Measurements from ENCODE around the gene CACNG3. TPM values are rescaled to one million over a fixed set of nuclear protein-coding genes. Genes with fewer than 3 reads are reported as not detected.

The CACNG3 gene
- total and polyA plus RNA-seq, 2 of the 13 experiments (the other 11 are each of a cell fraction or from before 2014, with no cell fraction given), result not detected

DNA sequence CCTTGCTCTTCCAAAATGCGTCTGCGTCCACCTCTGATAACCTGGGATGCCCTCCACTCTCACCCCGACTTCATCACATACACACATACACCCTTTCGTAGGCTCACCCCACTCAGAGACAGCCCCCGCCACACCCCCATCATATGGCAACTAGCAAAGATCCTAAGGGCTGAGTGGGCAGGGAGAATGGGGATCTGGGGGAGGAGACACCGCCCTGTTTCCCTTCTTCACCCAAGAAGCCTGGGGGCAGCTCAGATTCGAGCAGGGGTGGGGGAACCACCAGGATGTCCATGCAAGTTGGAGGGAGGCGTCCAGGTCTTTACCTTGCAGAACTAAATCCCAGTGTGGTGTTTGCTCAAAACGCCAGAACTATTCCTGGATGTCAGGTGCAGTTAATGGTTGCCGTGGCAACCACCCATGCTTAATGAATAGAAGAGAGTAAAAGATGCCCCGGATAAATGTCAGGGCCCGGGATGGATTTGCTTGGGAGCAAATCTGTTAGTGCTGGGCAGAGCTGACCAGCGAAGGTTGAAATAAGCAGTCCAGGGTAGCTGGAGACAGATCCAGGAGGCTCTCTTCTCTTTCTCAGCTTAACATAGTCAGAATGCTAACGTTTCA is 72.8 kb downstream of the CACNG3 start (continued):
- no peak for TF ChIP-seq ZBTB21 (CRISPR knock-in tag; IDR thresholded peaks at IDR 0.05)
- no peak for TF ChIP-seq RAD51 (IDR thresholded peaks at IDR 0.05; ENCODE audit: borderline replicate concordance)
- no peak for TF ChIP-seq ZBTB8A (CRISPR knock-in tag; IDR thresholded peaks at IDR 0.05; ENCODE audit: borderline replicate concordance, low read depth)
- TF ChIP-seq, protein P1, sequence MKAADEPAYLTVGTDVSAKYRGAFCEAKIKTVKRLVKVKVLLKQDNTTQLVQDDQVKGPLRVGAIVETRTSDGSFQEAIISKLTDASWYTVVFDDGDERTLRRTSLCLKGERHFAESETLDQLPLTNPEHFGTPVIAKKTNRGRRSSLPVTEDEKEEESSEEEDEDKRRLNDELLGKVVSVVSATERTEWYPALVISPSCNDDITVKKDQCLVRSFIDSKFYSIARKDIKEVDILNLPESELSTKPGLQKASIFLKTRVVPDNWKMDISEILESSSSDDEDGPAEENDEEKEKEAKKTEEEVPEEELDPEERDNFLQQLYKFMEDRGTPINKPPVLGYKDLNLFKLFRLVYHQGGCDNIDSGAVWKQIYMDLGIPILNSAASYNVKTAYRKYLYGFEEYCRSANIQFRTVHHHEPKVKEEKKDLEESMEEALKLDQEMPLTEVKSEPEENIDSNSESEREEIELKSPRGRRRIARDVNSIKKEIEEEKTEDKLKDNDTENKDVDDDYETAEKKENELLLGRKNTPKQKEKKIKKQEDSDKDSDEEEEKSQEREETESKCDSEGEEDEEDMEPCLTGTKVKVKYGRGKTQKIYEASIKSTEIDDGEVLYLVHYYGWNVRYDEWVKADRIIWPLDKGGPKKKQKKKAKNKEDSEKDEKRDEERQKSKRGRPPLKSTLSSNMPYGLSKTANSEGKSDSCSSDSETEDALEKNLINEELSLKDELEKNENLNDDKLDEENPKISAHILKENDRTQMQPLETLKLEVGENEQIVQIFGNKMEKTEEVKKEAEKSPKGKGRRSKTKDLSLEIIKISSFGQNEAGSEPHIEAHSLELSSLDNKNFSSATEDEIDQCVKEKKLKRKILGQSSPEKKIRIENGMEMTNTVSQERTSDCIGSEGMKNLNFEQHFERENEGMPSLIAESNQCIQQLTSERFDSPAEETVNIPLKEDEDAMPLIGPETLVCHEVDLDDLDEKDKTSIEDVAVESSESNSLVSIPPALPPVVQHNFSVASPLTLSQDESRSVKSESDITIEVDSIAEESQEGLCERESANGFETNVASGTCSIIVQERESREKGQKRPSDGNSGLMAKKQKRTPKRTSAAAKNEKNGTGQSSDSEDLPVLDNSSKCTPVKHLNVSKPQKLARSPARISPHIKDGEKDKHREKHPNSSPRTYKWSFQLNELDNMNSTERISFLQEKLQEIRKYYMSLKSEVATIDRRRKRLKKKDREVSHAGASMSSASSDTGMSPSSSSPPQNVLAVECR (CRISPR knock-in tag; IDR thresholded peaks at IDR 0.05; ENCODE audit: borderline replicate concordance), result no peak
- TF ChIP-seq ZNF749 (CRISPR knock-in tag; IDR thresholded peaks at IDR 0.05; ENCODE audit: borderline replicate concordance), result no peak
- no peak for TF ChIP-seq NFYB (CRISPR knock-in tag; IDR thresholded peaks at IDR 0.05)
- TF ChIP-seq, protein P2, sequence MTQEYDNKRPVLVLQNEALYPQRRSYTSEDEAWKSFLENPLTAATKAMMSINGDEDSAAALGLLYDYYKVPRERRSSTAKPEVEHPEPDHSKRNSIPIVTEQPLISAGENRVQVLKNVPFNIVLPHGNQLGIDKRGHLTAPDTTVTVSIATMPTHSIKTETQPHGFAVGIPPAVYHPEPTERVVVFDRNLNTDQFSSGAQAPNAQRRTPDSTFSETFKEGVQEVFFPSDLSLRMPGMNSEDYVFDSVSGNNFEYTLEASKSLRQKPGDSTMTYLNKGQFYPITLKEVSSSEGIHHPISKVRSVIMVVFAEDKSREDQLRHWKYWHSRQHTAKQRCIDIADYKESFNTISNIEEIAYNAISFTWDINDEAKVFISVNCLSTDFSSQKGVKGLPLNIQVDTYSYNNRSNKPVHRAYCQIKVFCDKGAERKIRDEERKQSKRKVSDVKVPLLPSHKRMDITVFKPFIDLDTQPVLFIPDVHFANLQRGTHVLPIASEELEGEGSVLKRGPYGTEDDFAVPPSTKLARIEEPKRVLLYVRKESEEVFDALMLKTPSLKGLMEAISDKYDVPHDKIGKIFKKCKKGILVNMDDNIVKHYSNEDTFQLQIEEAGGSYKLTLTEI (CRISPR knock-in tag; conservative IDR thresholded peaks at IDR 0.05), result no peak
- TF ChIP-seq, protein P3, sequence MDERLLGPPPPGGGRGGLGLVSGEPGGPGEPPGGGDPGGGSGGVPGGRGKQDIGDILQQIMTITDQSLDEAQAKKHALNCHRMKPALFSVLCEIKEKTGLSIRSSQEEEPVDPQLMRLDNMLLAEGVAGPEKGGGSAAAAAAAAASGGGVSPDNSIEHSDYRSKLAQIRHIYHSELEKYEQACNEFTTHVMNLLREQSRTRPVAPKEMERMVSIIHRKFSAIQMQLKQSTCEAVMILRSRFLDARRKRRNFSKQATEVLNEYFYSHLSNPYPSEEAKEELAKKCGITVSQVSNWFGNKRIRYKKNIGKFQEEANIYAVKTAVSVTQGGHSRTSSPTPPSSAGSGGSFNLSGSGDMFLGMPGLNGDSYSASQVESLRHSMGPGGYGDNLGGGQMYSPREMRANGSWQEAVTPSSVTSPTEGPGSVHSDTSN (CRISPR knock-in tag; IDR thresholded peaks at IDR 0.05), result no peak
- TF ChIP-seq ZSCAN9 (CRISPR knock-in tag; IDR thresholded peaks at IDR 0.05; ENCODE audit: borderline replicate concordance), result no peak
- TF ChIP-seq, protein P4, sequence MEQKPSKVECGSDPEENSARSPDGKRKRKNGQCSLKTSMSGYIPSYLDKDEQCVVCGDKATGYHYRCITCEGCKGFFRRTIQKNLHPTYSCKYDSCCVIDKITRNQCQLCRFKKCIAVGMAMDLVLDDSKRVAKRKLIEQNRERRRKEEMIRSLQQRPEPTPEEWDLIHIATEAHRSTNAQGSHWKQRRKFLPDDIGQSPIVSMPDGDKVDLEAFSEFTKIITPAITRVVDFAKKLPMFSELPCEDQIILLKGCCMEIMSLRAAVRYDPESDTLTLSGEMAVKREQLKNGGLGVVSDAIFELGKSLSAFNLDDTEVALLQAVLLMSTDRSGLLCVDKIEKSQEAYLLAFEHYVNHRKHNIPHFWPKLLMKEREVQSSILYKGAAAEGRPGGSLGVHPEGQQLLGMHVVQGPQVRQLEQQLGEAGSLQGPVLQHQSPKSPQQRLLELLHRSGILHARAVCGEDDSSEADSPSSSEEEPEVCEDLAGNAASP (CRISPR knock-in tag; IDR thresholded peaks at IDR 0.05; ENCODE audit: borderline replicate concordance), result no peak
